ENCODE measurements around the gene HNRNPLL. TPM values are rescaled to one million over a fixed set of nuclear protein-coding genes. Genes with fewer than 3 reads are reported as not detected.

The HNRNPLL gene
- 30.8 and 37.2 TPM in 2 replicates for total RNA-seq

GRCh38 chr2:38602732-38603401 lies at the start of gene HNRNPLL:
HNRNPLL (minus strand) TSS chr2:38602928; CDS start chr2:38602626, 302 bp downstream.

Other genes starting within 250 kb of the HNRNPLL start
- gene ATL2, start 225.7 kb downstream of the HNRNPLL start, total RNA-seq: 179 and 224 TPM in 2 replicates
- gene GALM, start 63.2 kb upstream of the HNRNPLL start, total RNA-seq: 1.7 and 2.6 TPM in 2 replicates
- gene SRSF7, start 148.4 kb upstream of the HNRNPLL start, total RNA-seq: 64.6 and 139 TPM in 2 replicates
- gene GEMIN6, start 175.3 kb upstream of the HNRNPLL start, total RNA-seq: 8.9 and 10.6 TPM in 2 replicates

All from nasal cavity respiratory epithelium epithelial cell of viscerocranial mucosa (primary cell).